GM19035 (cell line): ENCODE results near the gene FAM111B.

Source experiments
- ATAC-seq: cut with Tn5 transposase; IDR thresholded peaks from one replicate; pipeline ENCODE4 v1.9.1; 2021; ENCODE audit not compliant: unreplicated experiment

FAM111B gene

DNA sequence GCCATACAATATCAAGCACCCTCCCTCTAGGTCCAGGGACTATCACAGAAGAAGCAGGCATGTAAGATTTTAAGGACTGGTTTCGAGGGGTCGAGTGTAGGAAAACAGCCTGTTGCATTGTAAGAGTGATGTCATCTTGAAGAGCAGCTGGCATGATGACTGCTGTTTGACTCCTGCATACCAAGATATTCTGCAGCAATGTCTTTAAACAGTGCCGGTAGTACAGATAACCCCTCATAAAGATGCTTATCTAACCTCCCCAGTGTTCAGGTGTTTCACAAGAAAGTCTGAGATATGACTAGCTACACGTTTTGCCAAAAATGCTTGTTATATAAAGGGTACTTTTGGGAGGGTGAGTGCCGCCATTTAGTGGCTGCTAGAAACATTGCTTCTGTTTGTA, 47.6 kb downstream of the FAM111B start:
- no peak for ATAC-seq

DNA sequence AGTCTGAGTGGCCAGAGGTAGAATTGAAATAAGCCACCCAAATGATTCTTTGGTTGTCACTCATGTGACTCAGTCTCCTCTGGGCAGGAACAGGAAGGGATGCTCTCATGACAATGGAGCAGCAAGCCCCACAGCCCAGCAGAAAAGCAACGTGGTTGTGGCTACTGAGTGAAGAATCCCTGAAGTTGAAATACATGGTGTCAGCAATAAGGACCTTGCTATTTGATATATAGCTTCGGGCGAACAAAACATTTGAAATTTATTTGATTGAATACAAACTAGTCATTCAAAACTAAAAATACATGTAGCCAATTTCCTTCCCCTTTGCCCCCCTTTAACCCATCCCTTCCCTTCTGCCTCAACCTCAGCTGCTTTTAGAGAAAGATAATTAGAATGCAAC, 50.4 kb downstream of the FAM111B start:
- ATAC-seq, result no peak

DNA sequence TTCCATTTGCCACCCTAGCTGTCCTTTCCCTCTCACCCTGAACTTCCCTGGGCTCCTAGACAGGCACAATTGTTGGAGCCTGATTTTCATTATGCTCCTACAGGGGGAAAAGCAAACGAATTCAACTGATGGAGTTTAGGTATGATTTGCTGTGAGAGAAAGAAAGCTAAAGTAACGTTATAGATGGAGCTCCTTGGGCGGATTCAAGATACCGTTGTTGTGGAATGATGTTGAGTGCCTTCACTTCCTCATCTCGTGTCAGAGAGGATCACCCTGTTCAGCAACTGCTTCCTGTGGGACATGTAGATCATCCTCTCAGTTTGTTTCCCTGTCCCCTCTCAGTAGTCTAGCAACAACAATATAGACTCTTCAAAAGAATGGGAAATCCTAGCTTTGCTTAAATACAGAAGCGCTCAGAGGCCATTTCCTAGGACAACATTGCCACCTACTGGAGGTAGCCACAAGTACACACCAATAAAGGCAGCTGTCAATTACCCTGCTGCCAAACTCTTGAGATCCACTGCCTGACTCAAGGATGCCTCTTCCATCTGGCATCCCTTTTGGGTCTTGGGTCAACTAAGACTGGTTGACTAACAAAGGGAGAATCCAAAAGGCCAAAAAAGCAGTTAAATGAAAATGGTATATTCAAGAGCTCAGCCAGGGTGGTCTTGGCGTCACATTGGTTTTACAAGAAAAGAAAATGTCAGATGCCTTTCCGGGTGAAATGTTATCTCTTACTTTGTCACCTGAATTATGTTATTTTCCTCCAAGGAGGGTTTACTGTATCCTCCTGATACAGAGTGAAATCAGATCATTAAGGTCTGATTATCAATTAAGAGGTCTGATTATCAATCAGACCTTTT, 51.4 kb downstream of the FAM111B start:
- peak; percentile 92 for ATAC-seq

DNA sequence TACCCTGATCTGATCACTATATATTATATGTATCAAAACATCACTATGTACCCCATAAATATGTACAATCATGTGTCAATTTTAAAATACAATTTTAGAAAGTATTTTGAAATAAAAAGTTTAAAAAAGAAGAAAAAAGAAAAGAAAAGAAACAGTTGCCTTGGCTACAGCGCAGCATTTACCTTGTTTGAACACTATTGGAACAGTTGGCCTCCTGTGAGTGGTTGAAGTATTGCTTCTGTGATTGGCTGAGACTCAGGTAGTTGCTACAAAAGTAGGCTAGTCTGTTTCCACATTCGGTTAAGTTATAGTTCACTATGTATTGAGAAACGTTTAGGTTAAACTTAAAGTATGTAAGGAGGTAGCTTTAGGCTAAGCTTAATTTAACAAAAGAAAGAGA, 57.0 kb downstream of the FAM111B start:
- ATAC-seq, result no peak

DNA sequence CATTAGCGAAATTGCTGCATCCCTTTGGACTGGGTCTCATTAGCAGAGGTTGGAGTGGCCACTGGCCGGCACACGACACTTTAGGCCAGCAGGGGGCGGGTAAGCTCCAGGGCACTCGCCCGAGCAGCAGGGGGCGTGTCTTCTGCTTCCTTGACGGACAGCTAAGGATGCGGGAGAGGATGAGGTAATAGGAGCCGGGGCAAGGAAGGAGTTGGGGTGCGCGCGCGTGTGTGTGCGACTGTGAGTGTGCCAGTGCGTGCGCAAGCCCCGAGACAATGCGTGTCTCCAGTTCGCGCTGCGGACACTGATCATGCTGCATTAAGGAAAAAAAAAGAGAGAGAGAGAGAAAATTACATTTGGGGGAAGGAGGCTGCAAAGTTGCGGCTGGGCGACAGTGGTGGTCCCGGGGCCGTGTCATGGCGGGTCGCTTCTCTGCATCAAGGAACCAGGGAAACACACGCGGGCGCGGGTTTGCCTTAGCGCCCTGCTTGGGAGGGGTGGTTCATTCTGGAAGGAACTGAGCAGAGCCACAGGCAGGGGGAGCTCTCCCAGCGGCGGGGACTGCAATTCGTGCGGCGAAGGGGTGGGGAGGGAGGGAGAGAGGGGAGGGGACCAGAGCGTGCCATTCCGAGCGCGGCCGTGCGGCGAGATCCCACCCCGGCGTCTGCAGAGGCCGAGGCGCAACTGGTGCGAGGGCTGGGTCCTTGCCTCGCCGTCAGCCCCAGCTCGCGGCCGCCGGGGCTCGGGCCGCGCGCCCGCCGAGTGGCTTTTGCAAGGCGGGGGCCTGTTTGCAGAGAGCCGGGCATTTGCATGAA, 64.7 kb downstream of the FAM111B start, which contains the start of gene DTX4:
DTX4 (plus strand) TSS at position 625 of the 815 bp plus-strand sequence. CDS start 464 bp downstream, outside the sequence.
- ATAC-seq, result peak; percentile 81

- ATAC-seq, result peak; percentile 36
Measured at GRCh38 chr11:59172345-59173079, 65.5 kb downstream of the FAM111B start.

DNA sequence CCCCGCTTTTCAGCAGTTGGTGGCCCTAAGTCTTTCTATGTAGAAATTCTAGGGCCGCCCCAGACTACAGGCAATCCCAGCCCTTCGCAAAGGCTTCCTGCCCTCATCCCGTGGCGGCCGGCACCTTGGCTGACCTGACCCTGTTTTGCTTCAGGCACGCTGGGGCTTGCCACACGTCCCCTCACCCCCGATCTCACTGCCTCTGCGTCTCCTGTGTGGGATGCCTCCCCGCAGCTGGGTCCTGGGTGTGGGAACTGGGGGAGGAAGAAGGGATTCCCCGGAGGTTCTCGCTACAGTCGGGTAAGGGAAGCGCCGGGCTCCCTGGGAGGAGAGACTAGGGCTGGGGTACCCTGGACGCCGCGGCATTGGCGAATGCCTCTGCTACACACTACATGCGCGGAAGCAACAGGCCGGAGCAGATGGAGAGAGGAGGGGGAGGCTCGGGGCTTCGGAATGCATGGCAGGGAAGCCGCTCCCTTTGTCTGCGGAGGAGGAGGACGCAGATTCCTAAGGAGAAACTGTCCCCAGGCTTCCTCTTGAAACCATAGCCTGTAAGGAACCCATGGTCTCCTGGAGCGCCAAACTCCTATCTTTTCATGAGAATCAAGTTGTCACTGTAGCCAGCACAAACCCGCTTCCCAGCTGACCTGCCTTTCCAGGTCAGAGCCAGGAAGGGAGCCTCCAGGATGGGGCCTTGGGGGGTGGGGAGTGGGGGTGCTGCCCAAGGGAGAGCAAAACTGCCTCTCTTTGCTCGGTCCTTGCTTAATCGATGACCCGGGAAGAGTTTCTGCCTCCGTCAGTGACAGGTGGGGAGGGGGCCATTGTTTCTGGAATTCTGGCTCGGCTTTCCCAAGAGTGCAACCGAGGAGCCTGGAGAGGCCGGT, 66.3 kb downstream of the FAM111B start:
- ATAC-seq, result no peak

DNA sequence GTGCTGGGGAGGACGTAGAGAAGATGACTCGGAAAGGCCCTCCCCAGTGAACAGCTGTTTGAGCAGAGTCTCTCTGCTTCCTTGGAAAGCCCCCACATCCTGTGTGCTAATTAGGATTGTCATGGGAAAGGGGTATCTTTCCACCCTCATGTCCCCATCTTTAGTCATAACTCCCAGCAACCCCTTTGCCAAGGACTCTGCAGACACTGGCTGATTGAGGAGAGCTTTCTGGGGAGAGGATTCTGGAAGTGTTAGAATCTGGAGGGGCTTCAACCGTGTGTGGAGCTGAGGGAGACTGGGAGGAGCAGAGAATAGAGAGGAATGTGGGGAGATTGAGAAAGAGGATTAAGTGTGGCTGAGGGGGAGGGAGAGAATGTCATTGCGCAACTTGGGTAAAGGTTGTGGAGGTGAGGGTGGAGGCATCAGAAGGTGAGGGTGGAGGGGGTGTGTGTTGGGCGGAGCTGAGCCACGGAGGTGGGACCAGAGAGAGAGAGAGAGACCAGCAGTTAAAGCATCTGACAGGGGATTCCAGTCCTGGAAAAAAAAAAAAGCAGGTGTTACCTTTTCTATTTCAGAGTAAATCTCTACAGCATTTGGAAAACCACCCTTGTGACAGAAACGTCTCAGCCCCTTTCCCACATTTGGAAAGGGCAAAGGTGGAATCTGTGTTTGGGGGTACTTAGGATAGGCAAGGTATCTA, 67.1 kb downstream of the FAM111B start:
- ATAC-seq, result no peak

DNA sequence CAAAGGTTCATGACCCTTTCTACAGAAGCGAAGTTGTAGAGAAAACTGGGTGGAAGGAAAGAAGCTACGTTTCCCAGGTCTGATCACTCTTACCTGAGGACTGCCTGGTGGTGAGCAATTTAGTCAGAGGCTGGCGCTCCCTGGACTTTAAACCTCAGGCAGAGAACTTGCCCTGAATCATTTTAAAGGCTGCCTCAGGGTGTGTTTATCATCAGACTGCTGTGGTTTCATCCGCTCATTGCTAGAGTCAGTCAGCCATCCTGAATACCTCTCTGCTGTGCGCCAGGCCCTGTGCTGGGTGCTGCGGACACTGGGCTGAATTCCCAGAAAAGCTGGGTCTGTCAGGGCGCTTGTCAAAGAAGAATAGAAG, 67.6 kb downstream of the FAM111B start:
- no peak for ATAC-seq

DNA sequence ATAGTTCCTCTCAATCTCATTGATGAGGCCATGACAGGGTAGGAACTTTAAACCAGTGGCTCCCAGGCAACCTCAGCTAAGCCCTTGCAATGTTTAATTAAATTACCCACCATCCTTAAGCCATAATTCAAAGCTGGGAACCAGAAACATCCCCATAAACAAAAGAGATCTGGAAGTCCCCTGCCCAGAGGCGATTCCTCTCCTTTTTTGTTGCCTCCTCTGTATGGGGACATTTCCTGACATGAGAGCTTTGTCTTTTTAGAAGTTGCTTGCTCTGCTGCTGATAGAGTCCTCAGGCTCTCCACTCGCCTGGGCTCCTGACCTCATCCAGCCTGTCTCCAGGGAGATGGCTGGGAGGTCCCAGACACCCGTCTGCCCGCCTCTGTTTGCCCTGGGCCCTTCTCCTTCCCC, 68.1 kb downstream of the FAM111B start:
- no peak for ATAC-seq

DNA sequence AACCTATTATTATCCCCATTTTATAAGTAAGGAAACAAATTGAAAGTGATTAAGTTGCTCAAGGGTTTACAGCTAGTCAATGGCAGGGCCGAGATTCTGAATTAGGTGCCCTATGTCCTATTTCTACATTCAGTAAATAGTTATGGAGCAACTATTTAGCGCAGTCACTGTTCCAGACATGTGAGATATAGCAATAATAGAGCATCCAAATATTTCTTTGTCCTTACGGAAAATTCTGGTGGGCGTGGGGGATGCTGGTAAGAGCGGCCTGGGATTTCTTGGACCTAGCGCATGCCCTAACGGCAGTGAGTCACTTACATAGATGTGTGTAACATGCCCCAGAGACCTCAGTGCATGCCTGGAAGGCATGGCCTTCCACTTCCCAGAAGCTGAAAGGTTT, 69.3 kb downstream of the FAM111B start:
- no peak for ATAC-seq
